Stimulated activated CD8-positive, alpha-beta memory T cell treated with anti-CD3 and anti-CD28 coated beads, Interleukin-12 subunit alpha, Interleukin-12 subunit beta, amount 100 ng/mL, for 24 hours (primary cell): ENCODE measurements around the gene CTNNAL1.
A peak's percentile ranks its signal among the peaks of the same experiment; 100 is the strongest.
"Not testable (repeated sequence)": the region's sequence is repeated elsewhere in the genome, so short reads cannot be mapped to it uniquely, and the experiment has no call there.

Source experiments
- DNase-seq: peaks from one replicate; pipeline ENCODE4 v3.0.0-alpha.2; 2020; ENCODE audit errors: extremely low read depth

Gene CTNNAL1

GRCh38 chr9:108933718-108934322 is 79.5 kb downstream of the CTNNAL1 start, which contains the start of gene ELP1:
Gene ELP1, minus strand, starts transcription at chr9:108934124. Its CDS starts 2,978 bp downstream, at chr9:108931146.
- DNase-seq = peak; percentile 76

- no peak for DNase-seq
Measured at GRCh38 chr9:108933231-108933717, 80.0 kb downstream of the CTNNAL1 start.

GRCh38 chr9:108928386-108928785 is 84.9 kb downstream of the CTNNAL1 start:
- DNase-seq = no peak

- DNase-seq = no peak
Measured at GRCh38 chr9:108924466-108924865, 88.8 kb downstream of the CTNNAL1 start.

GRCh38 chr9:108921200-108921599 is 92.1 kb downstream of the CTNNAL1 start:
- no peak for DNase-seq

GRCh38 chr9:108920401-108920800 is 92.9 kb downstream of the CTNNAL1 start:
- not testable (repeated sequence) for DNase-seq

GRCh38 chr9:108919517-108919916 is 93.8 kb downstream of the CTNNAL1 start:
- DNase-seq = no peak

GRCh38 chr9:108913391-108913790 is 99.9 kb downstream of the CTNNAL1 start:
- no peak for DNase-seq

GRCh38 chr9:108911820-108912219 is 101.5 kb downstream of the CTNNAL1 start:
- DNase-seq = no peak

- DNase-seq = no peak
Measured at GRCh38 chr9:108910914-108911313, 102.4 kb downstream of the CTNNAL1 start.

- no peak for DNase-seq
Measured at GRCh38 chr9:108910402-108910801, 102.9 kb downstream of the CTNNAL1 start.

- DNase-seq = no peak
Measured at GRCh38 chr9:108905494-108905893, 107.8 kb downstream of the CTNNAL1 start.

GRCh38 chr9:108904161-108904560 is 109.1 kb downstream of the CTNNAL1 start:
- no peak for DNase-seq

GRCh38 chr9:108903420-108904103 is 109.7 kb downstream of the CTNNAL1 start:
- no peak for DNase-seq

GRCh38 chr9:108900176-108900575 is 113.1 kb downstream of the CTNNAL1 start:
- no peak for DNase-seq

- not testable (repeated sequence) for DNase-seq
Measured at GRCh38 chr9:108899023-108899695, 114.1 kb downstream of the CTNNAL1 start.

- DNase-seq = no peak
Measured at GRCh38 chr9:108897324-108898096, 115.8 kb downstream of the CTNNAL1 start.

- no peak for DNase-seq
Measured at GRCh38 chr9:108894225-108894997, 118.9 kb downstream of the CTNNAL1 start.
